C1 segment of cervical spinal cord (tissue), 14 donors: ENCODE data around the gene CDK6.
A peak's percentile ranks its signal among the peaks of the same experiment; 100 is the strongest.

ENCODE experiments used
- DNase-seq, 14 donors: peaks; one replicate each; lab custom pipeline; 2025; lab: John Stamatoyannopoulos, UW

Gene CDK6

DNA sequence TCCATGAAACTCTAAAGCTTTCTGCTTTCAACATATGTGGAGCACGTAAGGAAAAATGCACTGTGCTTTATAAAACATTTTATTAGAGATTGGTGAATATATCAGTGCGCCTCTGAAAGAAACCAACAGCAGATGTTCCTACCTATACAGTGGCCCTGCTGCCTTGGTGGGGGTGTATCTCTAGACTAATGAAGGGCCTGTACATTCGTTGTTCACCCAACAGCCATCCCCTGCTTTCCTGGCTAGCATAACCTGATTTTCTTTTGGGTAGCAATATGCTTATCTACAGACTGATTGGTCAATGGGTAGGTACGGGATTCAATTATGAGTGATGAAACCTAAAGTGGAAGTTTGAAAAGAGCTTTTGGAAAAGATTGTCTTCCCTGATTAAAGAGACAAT lies 126.5 kb downstream of the CDK6 start:
- no peak for DNase-seq

DNA sequence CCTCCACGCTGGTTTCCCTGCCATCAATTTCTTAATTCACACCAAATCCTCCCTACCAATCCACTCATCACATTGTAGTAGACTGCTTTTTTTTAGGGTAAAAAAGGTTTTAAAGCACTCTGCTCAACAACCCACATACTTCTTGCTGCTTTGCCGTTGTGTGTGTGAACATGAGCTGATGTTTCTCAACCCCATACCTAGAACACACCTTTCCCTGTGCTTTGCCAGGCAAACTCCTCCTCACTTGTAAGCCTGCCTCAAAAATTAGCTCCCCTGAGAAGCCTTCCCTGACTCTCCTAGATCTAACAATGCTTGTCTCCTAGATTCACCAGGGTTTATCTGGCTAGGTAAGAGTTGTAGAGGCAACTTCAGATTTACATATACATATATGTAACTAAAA lies 127.2 kb downstream of the CDK6 start:
- DNase-seq = no peak

- no peak for DNase-seq
These were observed 128.0 kb downstream of the CDK6 start for GRCh38 chr7:92708111-92709042.

- DNase-seq = no peak
These were observed 128.9 kb downstream of the CDK6 start for GRCh38 chr7:92707435-92707834.

DNA sequence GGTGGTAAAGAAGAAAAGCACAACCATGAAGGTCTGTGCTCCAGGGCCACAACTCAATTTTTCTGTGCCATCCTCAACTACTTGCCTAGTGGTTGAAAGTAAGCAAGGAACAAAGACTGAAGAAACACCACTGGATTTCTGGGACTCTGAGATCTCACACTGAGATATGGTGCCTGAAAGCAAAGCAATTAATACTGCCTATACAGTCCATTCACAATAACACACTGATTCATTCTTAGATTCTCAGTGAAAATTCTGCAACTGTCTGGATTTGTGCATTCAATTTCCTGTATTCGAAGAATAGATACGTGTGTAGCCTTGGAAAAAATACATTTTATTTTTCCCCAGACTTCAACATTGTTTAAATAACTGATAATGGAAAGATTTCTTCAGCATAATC lies 129.8 kb downstream of the CDK6 start:
- no peak for DNase-seq

DNA sequence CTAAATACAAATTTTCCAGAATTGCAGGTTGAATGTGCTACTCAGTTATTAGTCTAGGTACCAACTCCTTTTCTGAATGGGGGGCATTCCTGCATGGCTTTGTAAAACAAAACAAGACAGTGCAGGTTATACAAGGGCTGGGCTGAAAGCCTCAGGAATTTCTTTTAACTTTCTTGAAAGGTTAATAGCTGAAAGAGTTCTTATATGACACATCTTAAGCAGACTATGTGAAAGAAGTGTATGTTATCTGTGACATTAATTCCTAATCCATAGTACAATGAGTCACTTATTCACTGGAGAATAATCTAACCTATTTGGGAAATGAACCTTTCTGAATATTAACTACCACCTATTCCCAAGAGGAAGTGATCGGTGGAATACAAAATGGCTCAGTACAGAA lies 130.5 kb downstream of the CDK6 start:
- no peak for DNase-seq

- DNase-seq = no peak
These were observed 131.5 kb downstream of the CDK6 start for GRCh38 chr7:92704858-92705257.

GRCh38 chr7:92702535-92702934 lies 133.8 kb downstream of the CDK6 start:
- no peak for DNase-seq

- DNase-seq = no peak
These were observed 136.3 kb downstream of the CDK6 start for GRCh38 chr7:92699966-92700514.

DNA sequence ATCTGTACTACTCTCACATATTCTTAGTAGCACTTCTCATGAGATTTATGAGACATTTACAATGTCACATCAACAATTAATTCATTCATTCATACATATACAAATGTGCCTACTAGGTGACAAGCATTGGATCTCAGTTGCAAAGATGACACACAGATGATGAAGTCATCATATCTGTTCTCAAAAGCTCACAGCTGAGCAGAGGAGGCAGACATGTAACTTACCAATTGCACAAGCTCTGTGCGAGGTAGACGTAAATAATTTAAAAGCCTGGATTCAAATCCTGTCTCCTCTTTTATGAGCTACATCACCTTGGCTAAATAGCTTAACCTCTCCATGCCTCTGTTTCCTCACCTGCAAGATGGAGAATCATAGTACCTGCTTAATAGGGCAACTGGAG lies 136.8 kb downstream of the CDK6 start:
- DNase-seq = no peak

DNA sequence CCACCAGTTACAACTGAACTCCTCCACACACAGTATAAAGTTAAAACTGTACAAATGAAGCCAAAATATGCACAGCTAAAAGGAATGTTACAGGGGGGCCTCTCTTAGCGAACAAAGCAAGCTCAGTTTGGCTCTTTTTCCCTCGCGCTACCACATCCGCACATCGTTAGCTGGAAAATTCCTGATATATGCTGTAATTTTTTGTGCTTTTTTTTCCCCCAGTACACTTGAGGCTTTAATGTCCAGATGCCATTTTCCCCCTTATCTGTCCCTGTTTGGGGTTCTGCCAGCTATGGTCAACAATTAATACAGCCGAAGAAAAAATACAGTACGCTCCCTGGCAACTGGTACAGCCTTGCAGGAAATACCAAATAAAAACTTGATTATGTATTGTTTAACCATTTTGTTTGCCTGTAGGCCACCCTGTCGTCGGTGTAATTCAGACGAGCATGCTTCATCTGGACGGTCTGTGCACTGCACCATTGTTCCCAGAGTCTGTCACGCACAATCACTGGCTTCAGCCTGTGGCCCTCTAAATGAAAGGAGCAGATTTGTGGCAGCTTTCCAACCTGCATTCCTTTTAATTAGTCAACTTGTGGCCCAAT lies 138.0 kb downstream of the CDK6 start:
- peak in 8 of 14 donors; percentile 13 to 49 (median 28) for DNase-seq

GRCh38 chr7:92697414-92697813 lies 139.0 kb downstream of the CDK6 start:
- no peak for DNase-seq

- DNase-seq = no peak
These were observed 139.4 kb downstream of the CDK6 start for GRCh38 chr7:92697012-92697411.

GRCh38 chr7:92696584-92696983 lies 139.8 kb downstream of the CDK6 start:
- DNase-seq = no peak

- DNase-seq = peak in 3 of 14 donors; percentile 28 to 74 (median 36)
These were observed 140.8 kb downstream of the CDK6 start for GRCh38 chr7:92695308-92696261.

DNA sequence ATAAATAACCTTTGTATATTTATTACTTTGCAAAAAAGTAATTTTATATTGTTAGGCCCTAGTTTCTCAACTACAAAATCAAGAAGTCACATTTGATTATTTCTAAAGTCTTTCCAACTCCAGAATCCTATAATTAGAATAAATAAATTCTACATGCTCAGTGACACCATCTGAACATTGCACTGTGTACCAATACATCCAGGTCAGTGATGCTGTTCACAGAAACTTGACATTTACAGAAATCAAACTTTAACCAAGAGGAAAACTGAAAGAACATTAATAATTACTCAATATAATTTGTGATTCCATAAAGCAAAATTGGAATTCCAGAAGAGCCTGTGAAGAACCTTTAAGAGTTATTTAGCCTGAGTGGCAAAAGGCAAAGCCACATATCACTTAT lies 142.2 kb downstream of the CDK6 start:
- DNase-seq = no peak

GRCh38 chr7:92693519-92693918 lies 142.9 kb downstream of the CDK6 start:
- no peak for DNase-seq

DNA sequence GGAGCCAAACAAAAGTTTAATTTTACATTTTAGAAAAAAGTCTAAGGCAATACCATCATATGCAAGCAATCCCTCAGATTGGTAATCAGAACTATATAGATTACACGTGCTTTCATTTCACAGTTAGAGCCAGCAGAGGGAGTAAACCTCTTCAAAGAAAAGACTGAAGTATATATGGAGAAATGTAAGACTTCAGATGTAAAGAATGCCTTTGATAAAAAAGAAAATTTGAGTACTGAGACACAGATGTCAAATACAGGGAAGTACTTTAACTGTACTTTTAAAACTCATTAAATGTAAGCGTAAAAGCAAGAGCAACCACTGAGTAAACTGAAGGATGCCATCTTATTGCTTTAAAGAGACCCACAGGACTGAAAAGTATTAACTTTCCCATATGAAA lies 144.8 kb downstream of the CDK6 start:
- DNase-seq = no peak

GRCh38 chr7:92685136-92686042 lies 151.0 kb downstream of the CDK6 start:
- no peak for DNase-seq

GRCh38 chr7:92684274-92684673 lies 152.1 kb downstream of the CDK6 start:
- DNase-seq = no peak
